Mesendoderm (in vitro differentiated cells): ENCODE measurements around the gene RFX1. TPM values are rescaled to one million over a fixed set of nuclear protein-coding genes. Genes with fewer than 3 reads are reported as not detected.
A peak's percentile ranks its signal among the peaks of the same experiment; 100 is the strongest.

Source experiments
- DNase-seq: peaks from one replicate; pipeline ENCODE4 v3.0.0; 2013
- H2AK5ac ChIP-seq: 2 replicates; pipeline ENCODE4 v1.6.1; 2013; ENCODE audit warnings: low read length, inconsistent platforms
- H2BK120ac ChIP-seq: 2 replicates; pipeline ENCODE4 v1.6.1; 2013; ENCODE audit warnings: low read depth, mild to moderate bottlenecking, low read length, moderate library complexity, mixed read lengths
- H2BK15ac ChIP-seq: replicated peaks from 2 replicates; pipeline ENCODE4 v1.6.1; 2013; ENCODE audit warnings: low read depth, mild to moderate bottlenecking, moderate library complexity
- H2BK5ac ChIP-seq: 2 replicates; pipeline ENCODE4 v1.6.1; 2013; ENCODE audit warnings: low read length, inconsistent platforms
- H3K18ac ChIP-seq: 2 replicates; pipeline ENCODE4 v1.6.1; 2013; ENCODE audit warnings: mild to moderate bottlenecking, low read length, mixed read lengths
- H3K23ac ChIP-seq: one replicate; pipeline ENCODE4 v1.6.1; 2013; ENCODE audit warnings: low read length
- H3K27ac ChIP-seq: 2 replicates; pipeline ENCODE4 v1.5.1; 2013; ENCODE audit warnings: low read depth, mild to moderate bottlenecking, inconsistent platforms, low read length, moderate library complexity
- H3K27me3 ChIP-seq: 2 replicates; pipeline ENCODE4 v1.6.1; 2013; ENCODE audit warnings: low read length, control low read depth, mild to moderate bottlenecking, inconsistent platforms; ENCODE audit not compliant: insufficient read depth, poor library complexity
- H3K36me3 ChIP-seq: 2 replicates; pipeline ENCODE4 v1.6.1; 2013; ENCODE audit warnings: low read length, inconsistent platforms; ENCODE audit not compliant: control insufficient read depth, insufficient read depth
- H3K4ac ChIP-seq: one replicate; pipeline ENCODE4 v1.6.1; 2013; ENCODE audit warnings: low read depth, mild to moderate bottlenecking, low read length, moderate library complexity
- H3K4me1 ChIP-seq: 2 replicates; pipeline ENCODE4 v1.6.1; 2013; ENCODE audit warnings: low read depth, low read length, inconsistent platforms; ENCODE audit not compliant: control insufficient read depth
- H3K4me2 ChIP-seq: 2 replicates; pipeline ENCODE4 v1.6.1; 2013; ENCODE audit warnings: low read length
- H3K4me3 ChIP-seq: 2 replicates; pipeline ENCODE4 v1.5.1; 2013; ENCODE audit warnings: mild to moderate bottlenecking, low read length
- H3K56ac ChIP-seq: one replicate; pipeline ENCODE4 v1.6.1; 2013; ENCODE audit warnings: low read length
- H3K79me1 ChIP-seq: 2 replicates; pipeline ENCODE4 v1.6.1; 2013; ENCODE audit warnings: low read length, inconsistent platforms
- H3K79me2 ChIP-seq: 2 replicates; pipeline ENCODE4 v1.6.1; 2013; ENCODE audit warnings: mild to moderate bottlenecking, low read length; ENCODE audit not compliant: control insufficient read depth, insufficient read depth
- H3K9ac ChIP-seq: 2 replicates; pipeline ENCODE4 v1.6.1; 2013; ENCODE audit warnings: low read length, inconsistent platforms
- H4K5ac ChIP-seq: one replicate; pipeline ENCODE4 v1.6.1; 2013; ENCODE audit warnings: low read length
- H4K8ac ChIP-seq: one replicate; pipeline ENCODE4 v1.6.1; 2013; ENCODE audit warnings: low read depth, mild to moderate bottlenecking, control low read depth, low read length, moderate library complexity
- WGBS: extraction: QIAGEN DNeasy Blood & Tissue Kit; methylation state at CpG from one replicate; pipeline ENCODE4 v1.1.7; 2013; ENCODE audit warnings: low lambda C conversion rate, missing lambda C conversion rate; ENCODE audit not compliant: insufficient coverage; ENCODE audit errors: extremely low coverage; 5-methylcytosine and 5-hydroxymethylcytosine counted together
- polyA plus RNA-seq, 2 experiments: library from polyadenylated mRNA; stranded (reverse); fragments of 200-250 nt; gene quantifications; one replicate each; pipeline ENCODE4 v1.2.3, GENCODE V29; 2013

Gene RFX1
- polyA plus RNA-seq (2013, experiment 1 of 2), result 7.7 TPM
- 7.4 TPM for polyA plus RNA-seq (2013, experiment 2 of 2)

- Histone ChIP-seq H3K9ac (peak within 1 kb of the TSS; percentile 86), H3K4me1 (no peaks in the 10 kb centered on the region), H3K79me1 (peaks cover 6% of the 10 kb centered on the region), H4K8ac (peak within 1 kb of the TSS; percentile 95), H2AK5ac (no peak within 1 kb of the TSS), H3K23ac (no peak within 1 kb of the TSS), H3K27me3 (no peaks in the 10 kb centered on the region), H3K36me3 (no peaks in the 10 kb centered on the region), H3K4ac (peak within 1 kb of the TSS; percentile 98), H2BK120ac (no peak within 1 kb of the TSS), H2BK5ac (peak within 1 kb of the TSS; percentile 86), H4K5ac (no peak within 1 kb of the TSS), H3K56ac (peak within 1 kb of the TSS; percentile 85), H2BK15ac (no peak within 1 kb of the TSS), H3K4me2 (peak within 1 kb of the TSS; percentile 66), H3K27ac (peak within 1 kb of the TSS; percentile 82), H3K18ac (peak within 1 kb of the TSS; percentile 99), H3K79me2 (peaks cover 5% of the 10 kb centered on the region), H3K4me3 (peak within 1 kb of the TSS; percentile 76)
- WGBS, result no CpG with 5 or more reads among the region's 58 CpGs
- DNase-seq, result peak; percentile 100
Observed at GRCh38 chr19:14006085-14006765, at the start of gene RFX1. RFX1 (minus strand) TSS chr19:14006320; CDS start chr19:13993843, 12,477 bp downstream.

DNA sequence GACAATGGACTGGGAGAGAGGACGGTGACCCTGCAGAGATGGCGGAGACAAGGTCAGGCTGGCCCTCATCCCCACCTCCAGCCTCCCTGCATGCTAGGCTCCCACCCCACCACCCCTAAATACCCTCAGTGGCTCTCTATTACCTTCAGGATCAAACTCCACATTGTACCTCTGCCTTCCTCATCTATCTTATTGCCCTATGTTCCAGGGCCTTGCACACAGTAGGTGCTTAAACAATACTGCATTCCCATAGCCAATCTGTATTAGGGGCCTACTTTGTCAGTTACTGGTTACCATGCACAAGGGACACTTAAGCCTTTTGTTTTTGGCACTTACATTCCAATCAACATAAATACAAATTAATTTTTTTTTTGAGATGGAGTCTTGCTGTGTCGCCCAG lies 49.3 kb upstream of the RFX1 start:
- H3K56ac ChIP-seq, result no peak overlapping the region
- no peak overlapping the region for H4K8ac ChIP-seq
- no peak overlapping the region for H4K5ac ChIP-seq
- no peak overlapping the region for H3K9ac ChIP-seq
- H3K23ac ChIP-seq, result no peak overlapping the region
- no CpG with 5 or more reads among the region's 3 CpGs for WGBS
- peaks cover 2% of the 10 kb centered on the region for H3K4me1 ChIP-seq
- no peak overlapping the region for H2AK5ac ChIP-seq
- no peaks in the 10 kb centered on the region for H3K79me2 ChIP-seq
- H3K27me3 ChIP-seq, result peaks cover 2% of the 10 kb centered on the region
- no peak overlapping the region for H3K4me2 ChIP-seq
- no peak overlapping the region for H3K27ac ChIP-seq
- no peak overlapping the region for H2BK15ac ChIP-seq
- no peak overlapping the region for H2BK120ac ChIP-seq
- H3K79me1 ChIP-seq, result no peaks in the 10 kb centered on the region
- H2BK5ac ChIP-seq, result no peak overlapping the region
- no peak for DNase-seq
- H3K4me3 ChIP-seq, result no peak overlapping the region
- no peaks in the 10 kb centered on the region for H3K36me3 ChIP-seq
- H3K18ac ChIP-seq, result no peak overlapping the region
- no peak overlapping the region for H3K4ac ChIP-seq

DNA sequence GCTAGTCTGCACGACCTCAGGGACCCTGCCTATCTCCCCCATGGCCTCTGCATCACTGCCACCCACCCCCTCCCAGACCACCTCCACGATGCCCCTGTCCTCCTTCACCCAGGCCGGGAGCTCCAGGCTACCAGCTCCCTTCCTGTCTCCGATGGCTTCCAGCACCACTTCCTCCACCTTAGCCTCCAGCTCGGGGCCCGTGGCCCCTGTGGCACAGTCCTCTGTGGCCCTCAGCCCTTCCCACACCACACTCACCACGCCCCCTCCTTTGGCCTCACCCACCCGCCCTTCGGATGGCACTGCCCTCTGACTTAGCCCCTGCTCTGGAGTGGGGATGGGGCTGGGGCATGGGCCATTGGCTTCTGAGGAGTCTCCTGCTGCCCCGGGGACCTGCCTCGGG lies 48.6 kb upstream of the RFX1 start:
- no peak overlapping the region for H3K4me3 ChIP-seq
- no peaks in the 10 kb centered on the region for H3K79me1 ChIP-seq
- H3K27me3 ChIP-seq, result peaks cover 2% of the 10 kb centered on the region
- H3K56ac ChIP-seq, result no peak overlapping the region
- H3K9ac ChIP-seq, result no peak overlapping the region
- H2AK5ac ChIP-seq, result no peak overlapping the region
- no peaks in the 10 kb centered on the region for H3K79me2 ChIP-seq
- no peak overlapping the region for H3K4ac ChIP-seq
- H4K8ac ChIP-seq, result no peak overlapping the region
- no peak overlapping the region for H3K18ac ChIP-seq
- no peak overlapping the region for H3K4me2 ChIP-seq
- no peak overlapping the region for H3K23ac ChIP-seq
- WGBS, result no CpG with 5 or more reads among the region's 11 CpGs
- H3K4me1 ChIP-seq, result peaks cover 2% of the 10 kb centered on the region
- no peaks in the 10 kb centered on the region for H3K36me3 ChIP-seq
- H2BK15ac ChIP-seq, result no peak overlapping the region
- no peak overlapping the region for H2BK5ac ChIP-seq
- H4K5ac ChIP-seq, result no peak overlapping the region
- no peak for DNase-seq
- H3K27ac ChIP-seq, result no peak overlapping the region
- no peak overlapping the region for H2BK120ac ChIP-seq

GRCh38 chr19:14054099-14054498 lies 48.0 kb upstream of the RFX1 start:
- no CpG with 5 or more reads among the region's 6 CpGs for WGBS
- Histone ChIP-seq H2BK15ac (no peak overlapping the region), H3K27me3 (peaks cover 2% of the 10 kb centered on the region), H3K36me3 (no peaks in the 10 kb centered on the region), H3K9ac (no peak overlapping the region), H3K4me3 (no peak overlapping the region), H3K4me1 (peaks cover 2% of the 10 kb centered on the region), H4K5ac (no peak overlapping the region), H3K56ac (no peak overlapping the region), H3K4me2 (no peak overlapping the region), H4K8ac (no peak overlapping the region), H3K23ac (no peak overlapping the region), H3K79me2 (no peaks in the 10 kb centered on the region), H2BK5ac (no peak overlapping the region), H2AK5ac (no peak overlapping the region), H3K4ac (no peak overlapping the region), H2BK120ac (no peak overlapping the region), H3K27ac (no peak overlapping the region), H3K18ac (no peak overlapping the region), H3K79me1 (no peaks in the 10 kb centered on the region)
- no peak for DNase-seq

GRCh38 chr19:14053500-14053899 lies 47.4 kb upstream of the RFX1 start:
- H3K79me2 ChIP-seq, result no peaks in the 10 kb centered on the region
- H3K4me1 ChIP-seq, result peaks cover 2% of the 10 kb centered on the region
- no peak overlapping the region for H2BK15ac ChIP-seq
- H4K8ac ChIP-seq, result no peak overlapping the region
- H3K79me1 ChIP-seq, result no peaks in the 10 kb centered on the region
- H3K4ac ChIP-seq, result no peak overlapping the region
- H3K56ac ChIP-seq, result no peak overlapping the region
- H3K9ac ChIP-seq, result no peak overlapping the region
- H2BK120ac ChIP-seq, result no peak overlapping the region
- H3K27ac ChIP-seq, result no peak overlapping the region
- no peak overlapping the region for H3K4me2 ChIP-seq
- no peak overlapping the region for H2AK5ac ChIP-seq
- no peak overlapping the region for H2BK5ac ChIP-seq
- no CpG with 5 or more reads among the region's 11 CpGs for WGBS
- no peak overlapping the region for H3K23ac ChIP-seq
- H4K5ac ChIP-seq, result no peak overlapping the region
- no peak overlapping the region for H3K4me3 ChIP-seq
- no peak overlapping the region for H3K18ac ChIP-seq
- no peaks in the 10 kb centered on the region for H3K36me3 ChIP-seq
- H3K27me3 ChIP-seq, result peaks cover 2% of the 10 kb centered on the region
- DNase-seq, result no peak

DNA sequence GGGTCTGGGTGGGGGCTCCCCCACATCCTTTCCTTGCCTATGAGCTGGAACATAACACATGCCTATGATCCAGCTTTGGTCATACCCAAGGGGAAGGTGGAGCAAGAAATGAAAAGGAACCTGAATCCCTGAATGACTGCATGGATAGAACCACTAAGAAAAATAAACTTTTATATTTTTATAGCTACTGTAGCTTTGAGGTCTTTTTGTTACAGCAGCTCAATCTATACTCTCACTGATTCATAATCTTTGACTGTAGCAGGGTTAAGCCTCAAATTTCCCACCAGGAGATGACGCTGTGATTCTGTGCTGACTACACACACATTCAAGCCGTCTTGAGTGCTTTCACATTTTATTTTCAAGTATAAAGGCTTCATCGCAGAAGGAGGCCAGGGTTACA lies 46.9 kb upstream of the RFX1 start:
- H3K9ac ChIP-seq, result no peak overlapping the region
- no peak overlapping the region for H3K27ac ChIP-seq
- H4K8ac ChIP-seq, result no peak overlapping the region
- no peak overlapping the region for H3K18ac ChIP-seq
- no peaks in the 10 kb centered on the region for H3K79me2 ChIP-seq
- H2BK15ac ChIP-seq, result no peak overlapping the region
- H4K5ac ChIP-seq, result no peak overlapping the region
- no peaks in the 10 kb centered on the region for H3K27me3 ChIP-seq
- DNase-seq, result no peak
- no peak overlapping the region for H3K4ac ChIP-seq
- no peak overlapping the region for H3K56ac ChIP-seq
- H2BK120ac ChIP-seq, result no peak overlapping the region
- H3K36me3 ChIP-seq, result no peaks in the 10 kb centered on the region
- no peaks in the 10 kb centered on the region for H3K79me1 ChIP-seq
- no peak overlapping the region for H3K23ac ChIP-seq
- no peak overlapping the region for H3K4me3 ChIP-seq
- no CpG with 5 or more reads among the region's 3 CpGs for WGBS
- H2AK5ac ChIP-seq, result no peak overlapping the region
- peaks cover under 1% of the 10 kb centered on the region for H3K4me1 ChIP-seq
- H3K4me2 ChIP-seq, result no peak overlapping the region
- H2BK5ac ChIP-seq, result no peak overlapping the region
